Stomach (tissue), 9 donors: ENCODE results near the gene ASMT. TPM values are rescaled to one million over a fixed set of nuclear protein-coding genes. Genes with fewer than 3 reads are reported as not detected.
"Not testable (repeated sequence)": the region's sequence is repeated elsewhere in the genome, so short reads cannot be mapped to it uniquely, and the experiment has no call there.

Source experiments
- DNase-seq, 2 donors: peaks; one replicate each; pipeline versions ENCODE4 v3.0.0 to v3.0.0-alpha.2; 2013 to 2019
- H3K27ac ChIP-seq, 5 donors: fragments of 200-600 bp in 4 of 5; sonication (generic) in 4 of 5; one replicate each; pipeline ENCODE4 v1.5.1; 2013 to 2019; ENCODE audit warnings: mild to moderate bottlenecking in 1 of 5, moderate library complexity in 1 of 5
- H3K27me3 ChIP-seq, 3 donors: fragments of 200-600 bp; sonication (generic); one replicate each; pipeline ENCODE4 v1.5.1; 2017 to 2019; ENCODE audit warnings: mixed run types in 1 of 3
- H3K36me3 ChIP-seq, 4 donors: fragments of 200-600 bp; sonication (generic); 1 replicate in 3 of 4; 2 replicates in 1 of 4; pipeline ENCODE4 v1.5.1; 2016 to 2019
- H3K4me1 ChIP-seq, 4 donors: fragments of 200-600 bp; sonication (generic); one replicate each; pipeline ENCODE4 v1.5.1; 2016 to 2019
- H3K4me3 ChIP-seq, 4 donors: fragments of 200-600 bp; sonication (generic) in 3 of 4; one replicate each; pipeline ENCODE4 v1.5.1; 2016 to 2019; ENCODE audit warnings: mild to moderate bottlenecking in 1 of 4
- H3K9me3 ChIP-seq, 4 donors: fragments of 200-600 bp; sonication (generic); one replicate each; pipeline ENCODE4 v1.5.1; 2016 to 2019
- CTCF ChIP-seq, 7 experiments: fragments of 450-650 bp in 4 of 7; fragments of 200-600 bp in 3 of 7; sonication (generic) in 3 of 7; IDR thresholded peaks; one replicate each; pipeline ENCODE4 v1.5.1; 2016 to 2019; ENCODE audit warnings: antibody characterized with exemption in 7 of 7, control low read depth in 2 of 7, mild to moderate bottlenecking in 1 of 7
- EP300 ChIP-seq: sonication (generic); formaldehyde crosslinking; IDR thresholded peaks from one replicate; pipeline ENCODE4 v1.6.1; 2017; ENCODE audit warnings: antibody characterized with exemption
- POLR2A ChIP-seq, 4 donors: fragments of 450-650 bp; IDR thresholded peaks; one replicate each; pipeline ENCODE4 v1.6.1; 2016; ENCODE audit warnings: antibody characterized with exemption in 4 of 4, control low read depth in 2 of 4, mild to moderate bottlenecking in 1 of 4, moderate library complexity in 1 of 4
- POLR2AphosphoS5 ChIP-seq, 3 donors: sonication (generic); formaldehyde crosslinking; IDR thresholded peaks; one replicate each; pipeline ENCODE4 v1.6.1; 2016; ENCODE audit warnings: antibody characterized with exemption in 3 of 3
- WGBS, 5 donors: extraction: QIAGEN DNeasy Blood & Tissue Kit in 3 of 5; methylation state at CpG; one replicate each; pipeline versions ENCODE4 v1.1.5 to v1.1.7; 2013 to 2018; 5-methylcytosine and 5-hydroxymethylcytosine counted together
- intact Hi-C: fragments of 100-400 bp; cut with DNase I; formaldehyde crosslinking; loops from one replicate; pipeline ENCODE4 v1.15.1; 2023; ENCODE audit warnings: low total_unique reads
- polyA plus RNA-seq, 3 donors: library from polyadenylated mRNA; stranded (reverse); fragments of 200-250 nt; gene quantifications; one replicate each; pipeline ENCODE4 v1.2.3, GENCODE V29; 2013
- total RNA-seq, 5 donors: library from RNA; depleted of rRNA; stranded (reverse); fragments of >200 nt; gene quantifications; one replicate each; pipeline versions ENCODE4 v1.1.0 to v1.2.3, GENCODE V29; 2014 to 2016
- donor health status: healthy with polysubstance abuse.
- donor health status: Bipolar disorder and iron deficiency.
- donor health status: healthy.

The ASMT gene
- total and polyA plus RNA-seq, 8 donors = 0.43 TPM; not detected in 7

GRCh38 chrX:1681439-1681838 is 66.6 kb downstream of the ASMT start:
- TF ChIP-seq POLR2AphosphoS5 (IDR thresholded peaks at IDR 0.05) (no peak), EP300 (no peak), CTCF (IDR thresholded peaks at IDR 0.05) (no peak), POLR2A (IDR thresholded peaks at IDR 0.05) (no peak)

GRCh38 chrX:1681856-1682255 is 67.0 kb downstream of the ASMT start:
- H3K27ac ChIP-seq, H3K4me1 ChIP-seq, H3K27me3 ChIP-seq, DNase-seq, H3K36me3 ChIP-seq, H3K9me3 ChIP-seq, intact Hi-C loops, H3K4me3 ChIP-seq: not testable (repeated sequence)

More at GRCh38 chrX:1681439-1681838, 66.6 kb downstream of the ASMT start:
- Histone ChIP-seq H3K27me3 (no peaks in the 10 kb centered on the region), H3K36me3 (no peaks in the 10 kb centered on the region), H3K4me1 (no peaks in the 10 kb centered on the region), H3K9me3 (peaks cover 0 to 6% (median 0%) of the 10 kb centered on the region in 4 donors), H3K4me3 (no peak overlapping the region), H3K27ac (no peak overlapping the region)
- intact Hi-C loops = no loop called here
- DNase-seq = no peak

GRCh38 chrX:1682501-1682900 is 67.6 kb downstream of the ASMT start:
- H3K27me3 ChIP-seq, H3K4me1 ChIP-seq, H3K36me3 ChIP-seq, H3K4me3 ChIP-seq, DNase-seq, H3K9me3 ChIP-seq, H3K27ac ChIP-seq, intact Hi-C loops: not testable (repeated sequence)
- 86 to 95% (median 90%) methylated on average over 4 of the region's 4 CpGs for WGBS, 5 donors

GRCh38 chrX:1684883-1685282 is 70.0 kb downstream of the ASMT start:
- H3K27ac ChIP-seq, H3K27me3 ChIP-seq, H3K4me1 ChIP-seq, H3K4me3 ChIP-seq, H3K36me3 ChIP-seq, H3K9me3 ChIP-seq, intact Hi-C loops, DNase-seq: not testable (repeated sequence)
- 82 to 92% (median 86%) methylated on average over 3 to 8 of the region's 8 CpGs for WGBS, 5 donors

- H3K4me1 ChIP-seq, H3K9me3 ChIP-seq, intact Hi-C loops, DNase-seq, H3K27ac ChIP-seq, H3K4me3 ChIP-seq, H3K36me3 ChIP-seq, H3K27me3 ChIP-seq: not testable (repeated sequence)
- WGBS, 5 donors = 76 to 100% (median 91%) methylated on average over 1 to 3 of the region's 3 CpGs
Observed at GRCh38 chrX:1685444-1685880, 70.6 kb downstream of the ASMT start.

- Histone ChIP-seq H3K4me3 (no peak overlapping the region), H3K9me3 (peaks cover 0 to 6% (median 1%) of the 10 kb centered on the region in 4 donors), H3K27me3 (no peaks in the 10 kb centered on the region), H3K27ac (no peak overlapping the region), H3K4me1 (no peaks in the 10 kb centered on the region), H3K36me3 (no peaks in the 10 kb centered on the region)
- 67 to 83% (median 78%) methylated on average over 2 of the region's 2 CpGs for WGBS, 5 donors
- no peak for DNase-seq
- intact Hi-C loops = no loop called here
- no peak for TF ChIP-seq EP300
- TF ChIP-seq POLR2AphosphoS5 (IDR thresholded peaks at IDR 0.05) = no peak
- no peak for TF ChIP-seq CTCF (IDR thresholded peaks at IDR 0.05)
- TF ChIP-seq POLR2A (IDR thresholded peaks at IDR 0.05) = no peak
Observed at GRCh38 chrX:1686642-1687041, 71.8 kb downstream of the ASMT start.

Other genes with a start within 250 kb of the ASMT start
- 100 to 1,000 TPM; 119 to 707 (median 391) TPM for gene SLC25A6, start 222.9 kb upstream of the ASMT start, total RNA-seq
- 100 to 1,000 TPM; 416 to 606 (median 518) TPM for gene SLC25A6, start 222.9 kb upstream of the ASMT start, polyA plus RNA-seq
- 10 to 100 TPM in 3 of 5 donors, 1 to 10 TPM in 2; 5.8 to 45.8 (median 14.0) TPM for gene ASMTL, start 162.2 kb upstream of the ASMT start, total RNA-seq
- gene ASMTL, start 162.2 kb upstream of the ASMT start, polyA plus RNA-seq = 10 to 100 TPM; 14.9 to 29.3 (median 24.4) TPM
- gene P2RY8, start 77.9 kb upstream of the ASMT start, total RNA-seq = 1 to 10 TPM in 3 of 5 donors, not detected in 2; 1.8 to 3.3 (median 1.9) TPM
- under 1 TPM; 0.31 to 0.76 (median 0.70) TPM for gene P2RY8, start 77.9 kb upstream of the ASMT start, polyA plus RNA-seq
- 100 to 1,000 TPM in 3 of 5 donors, 10 to 100 TPM in 2; 32.3 to 141 (median 109) TPM for gene AKAP17A, start 23.5 kb upstream of the ASMT start, total RNA-seq
- 10 to 100 TPM; 13.3 to 32.6 (median 15.8) TPM for gene AKAP17A, start 23.5 kb upstream of the ASMT start, polyA plus RNA-seq